Caki2 (cell line): ENCODE results near the gene CDK11B. TPM values are rescaled to one million over a fixed set of nuclear protein-coding genes. Genes with fewer than 3 reads are reported as not detected.

ENCODE experiments used
- DNase-seq: peaks from one replicate; pipeline ENCODE4 v3.0.0-alpha.2; 2015; ENCODE audit warnings: low read depth
- in situ Hi-C: cut with HindIII; loops from 2 replicates; pipeline ENCODE4 v1.10.0; 2016; ENCODE audit warnings: low sequenced_read_pairs, low pct_unique_long_range_greater_than_20kb, mixed read lengths
- total RNA-seq: library from RNA; depleted of rRNA; stranded (reverse); fragments of >200 nt; shearing (Covaris generic); gene quantifications from 2 replicates; pipeline ENCODE4 v1.2.3, GENCODE V29; 2014; ENCODE audit warnings: low replicate concordance

Gene CDK11B
- total RNA-seq, 1 experiment from 2014 or later, result 5.5 TPM

DNA sequence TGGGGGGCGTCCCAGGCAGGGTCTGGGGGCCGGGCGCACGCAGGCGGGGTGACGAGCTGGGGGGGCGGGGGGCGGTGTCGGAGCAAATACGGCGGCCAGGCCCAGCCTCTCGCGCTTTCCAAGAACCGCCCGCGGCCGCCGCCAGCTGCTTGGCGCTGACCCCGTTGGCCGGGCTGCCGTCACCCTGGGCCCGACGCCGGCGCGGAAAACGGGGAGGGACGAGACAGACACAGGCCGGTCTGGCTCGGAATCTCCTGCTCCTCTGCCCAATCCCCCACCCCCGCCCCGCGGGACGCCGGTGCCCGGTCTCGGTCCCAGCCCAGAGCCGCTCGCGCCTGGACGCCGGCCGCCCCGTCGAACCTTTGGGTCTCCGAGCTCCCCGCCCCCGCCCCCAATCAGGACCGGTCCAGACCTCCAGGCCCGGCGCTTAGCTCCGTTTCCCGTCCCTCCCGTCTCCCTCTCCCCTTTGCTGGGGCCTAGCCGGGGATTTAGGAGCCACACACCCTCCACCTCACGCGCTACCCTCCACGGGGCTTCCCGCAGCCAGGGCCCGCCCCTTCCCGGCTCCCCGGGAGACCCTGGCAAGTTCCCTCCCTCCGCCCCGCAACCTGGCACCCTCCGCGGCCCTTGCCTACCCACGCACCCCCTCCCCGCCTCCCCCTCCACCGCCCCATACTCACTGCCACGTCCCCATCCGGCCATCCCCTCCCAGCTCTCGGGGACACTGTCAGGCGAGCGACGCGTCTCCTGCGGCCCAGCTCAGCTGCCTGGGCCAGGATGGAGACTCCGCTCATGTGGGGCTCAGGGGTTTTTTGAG lies 27.6 kb downstream of the CDK11B start:
- DNase-seq, result no peak
- in situ Hi-C loops, result no loop called here

- in situ Hi-C loops, result no loop called here
- no peak for DNase-seq
These were observed 28.4 kb downstream of the CDK11B start for GRCh38 chr1:1630191-1630964.

DNA sequence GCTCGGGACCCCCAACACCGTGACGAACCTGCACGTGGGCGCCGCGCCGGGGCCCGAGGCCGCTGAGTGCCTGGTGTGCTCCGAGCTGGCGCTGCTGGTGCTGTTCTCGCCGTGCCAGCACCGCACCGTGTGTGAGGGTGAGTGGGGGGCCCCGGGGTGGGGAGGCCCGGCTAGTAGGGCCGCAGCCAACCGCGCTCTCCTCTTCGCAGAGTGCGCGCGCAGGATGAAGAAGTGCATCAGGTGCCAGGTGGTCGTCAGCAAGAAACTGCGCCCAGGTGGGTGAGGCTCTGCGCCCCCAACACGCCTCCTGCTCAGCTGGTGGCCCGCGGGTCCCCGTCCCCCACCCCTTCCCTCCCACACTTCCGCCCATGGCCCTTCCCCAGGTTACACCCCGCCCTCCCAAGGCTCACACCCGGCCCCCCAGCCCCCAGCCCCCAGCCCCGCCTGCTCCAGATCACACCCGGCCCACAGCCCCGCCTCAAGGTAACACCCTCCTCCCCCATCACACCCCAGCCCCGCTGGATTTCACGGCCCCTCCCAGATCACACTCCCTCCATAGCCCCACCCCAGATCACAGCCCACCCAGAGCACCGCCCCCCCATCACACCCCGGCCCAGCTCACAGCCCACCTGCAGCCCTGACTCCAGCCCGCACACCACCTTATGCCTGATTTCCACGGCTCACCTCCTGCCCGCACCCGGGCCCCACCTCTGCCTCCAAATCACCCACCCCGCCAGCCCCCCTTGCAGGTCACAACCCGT lies 29.2 kb downstream of the CDK11B start:
- in situ Hi-C loops, result no loop called here

GRCh38 chr1:1628754-1629429 lies 29.9 kb downstream of the CDK11B start:
- in situ Hi-C loops, result no loop called here
- DNase-seq, result no peak

More for the DNA sequence above, 29.2 kb downstream of the CDK11B start:
- no peak for DNase-seq

DNA sequence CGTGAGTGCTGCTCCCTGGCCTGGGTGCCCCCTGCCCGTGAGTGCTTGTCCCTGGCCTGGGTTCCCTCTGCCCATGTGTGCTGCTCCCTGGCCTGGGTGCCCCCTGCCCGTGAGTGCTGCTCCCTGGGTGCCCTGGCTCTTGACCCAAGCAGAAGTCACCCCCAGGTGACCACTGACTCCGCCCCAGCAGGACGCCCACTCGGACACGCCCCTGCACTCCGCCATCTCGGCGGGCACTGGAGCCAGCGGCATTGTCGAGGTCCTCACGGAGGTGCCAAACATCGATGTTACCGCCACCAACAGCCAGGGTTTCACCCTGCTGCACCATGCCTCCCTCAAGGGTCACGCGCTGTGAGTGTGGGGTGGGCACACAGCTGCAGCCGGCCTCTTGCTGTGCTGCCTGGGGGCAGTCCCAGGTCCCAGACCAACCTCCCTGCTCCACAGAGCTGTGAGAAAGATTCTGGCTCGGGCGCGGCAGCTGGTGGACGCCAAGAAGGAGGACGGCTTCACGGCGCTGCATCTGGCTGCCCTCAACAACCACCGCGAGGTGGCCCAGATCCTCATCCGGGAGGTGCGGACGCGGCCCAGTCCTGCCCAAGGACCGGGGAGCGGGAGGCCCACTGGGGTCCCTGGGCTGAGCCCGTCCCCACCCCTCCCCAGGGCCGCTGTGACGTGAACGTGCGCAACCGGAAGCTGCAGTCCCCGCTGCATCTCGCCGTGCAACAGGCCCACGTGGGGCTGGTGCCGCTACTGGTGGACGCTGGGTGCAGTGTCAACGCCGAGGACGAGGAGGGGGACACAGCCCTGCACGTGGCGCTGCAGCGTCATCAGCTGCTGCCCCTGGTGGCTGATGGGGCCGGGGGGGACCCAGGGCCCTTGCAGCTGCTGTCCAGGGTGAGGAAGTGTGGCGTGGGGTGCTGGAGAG lies 30.7 kb downstream of the CDK11B start:
- in situ Hi-C loops, result no loop called here
- no peak for DNase-seq

DNA sequence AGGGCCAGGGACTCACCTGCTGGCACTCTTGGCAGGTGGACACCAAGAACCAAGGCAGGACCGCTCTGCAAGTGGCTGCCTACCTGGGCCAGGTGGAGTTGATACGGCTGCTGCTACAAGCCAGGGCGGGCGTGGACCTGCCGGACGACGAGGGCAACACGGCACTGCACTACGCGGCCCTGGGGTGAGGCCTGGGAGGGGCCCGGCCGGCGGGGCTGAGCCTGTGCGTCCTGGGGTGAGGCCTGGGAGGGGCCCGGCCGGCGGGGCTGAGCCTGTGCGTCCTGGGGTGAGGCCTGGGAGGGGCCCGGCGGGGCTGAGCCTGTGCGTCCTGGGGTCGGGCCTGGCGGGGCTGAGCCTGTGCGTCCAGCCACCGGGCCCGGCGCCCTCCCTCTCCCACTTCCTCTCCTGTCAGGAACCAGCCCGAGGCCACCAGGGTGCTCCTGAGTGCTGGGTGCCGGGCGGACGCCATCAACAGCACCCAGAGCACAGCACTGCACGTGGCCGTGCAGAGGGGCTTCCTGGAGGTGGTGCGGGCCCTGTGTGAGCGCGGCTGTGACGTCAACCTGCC lies 31.5 kb downstream of the CDK11B start:
- DNase-seq, result no peak
- in situ Hi-C loops, result no loop called here

DNA sequence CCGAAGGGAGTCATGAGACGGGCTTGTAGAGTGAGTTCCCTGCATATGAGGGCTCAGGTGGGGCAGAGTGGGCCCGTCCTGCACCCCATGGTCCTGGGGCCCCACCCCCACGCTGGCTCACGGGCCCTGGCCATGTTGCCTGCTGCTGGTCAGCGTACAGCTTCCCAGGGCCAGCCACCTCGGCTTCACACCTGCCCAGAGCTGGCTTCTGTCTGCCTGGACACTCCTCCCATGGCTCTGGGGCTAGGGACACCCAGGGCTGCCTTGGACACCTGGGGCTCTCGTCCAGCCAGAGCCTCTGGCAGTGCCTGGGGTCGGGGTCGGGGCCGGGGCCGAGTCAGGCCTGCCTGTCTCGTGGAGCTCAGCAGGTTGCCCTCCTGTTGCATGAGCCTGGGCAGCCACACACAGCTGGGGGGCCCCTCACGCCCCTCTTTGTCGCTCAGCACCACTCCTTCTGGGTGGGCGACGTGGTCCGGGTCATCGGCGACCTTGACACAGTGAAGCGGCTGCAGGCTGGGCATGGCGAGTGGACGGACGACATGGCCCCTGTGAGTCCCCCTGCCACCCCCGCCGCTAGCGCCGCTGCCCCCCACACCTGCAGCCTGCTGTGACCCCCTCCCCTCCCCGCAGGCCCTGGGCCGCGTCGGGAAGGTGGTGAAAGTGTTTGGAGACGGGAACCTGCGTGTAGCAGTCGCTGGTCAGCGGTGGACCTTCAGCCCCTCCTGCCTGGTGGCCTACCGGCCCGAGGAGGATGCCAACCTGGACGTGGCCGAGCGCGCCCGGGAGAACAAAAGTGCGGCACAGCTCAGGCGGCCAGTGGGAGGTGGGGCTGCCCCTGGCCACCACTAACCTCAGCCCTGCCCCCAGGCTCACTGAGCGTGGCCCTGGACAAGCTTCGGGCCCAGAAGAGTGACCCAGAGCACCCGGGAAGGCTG lies 32.3 kb downstream of the CDK11B start:
- in situ Hi-C loops, result no loop called here
- DNase-seq, result no peak

- in situ Hi-C loops, result no loop called here
- DNase-seq, result no peak
These were observed 33.0 kb downstream of the CDK11B start for GRCh38 chr1:1625824-1626206.

DNA sequence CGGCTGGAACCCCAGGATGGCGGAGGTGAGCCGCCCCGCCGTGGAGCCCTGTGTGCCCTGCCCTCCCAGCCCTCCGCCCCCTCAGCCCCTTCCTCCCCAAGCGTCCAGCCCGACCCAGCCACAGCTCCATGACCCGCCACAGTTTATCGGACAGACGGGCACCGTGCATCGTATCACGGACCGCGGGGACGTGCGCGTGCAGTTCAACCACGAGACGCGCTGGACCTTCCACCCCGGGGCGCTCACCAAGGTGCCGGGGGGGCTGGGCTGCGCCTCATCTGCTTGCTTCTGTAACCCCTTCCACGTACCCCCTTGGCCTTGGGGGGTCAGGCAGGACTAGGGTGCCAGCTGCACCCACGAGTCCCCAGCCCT lies 33.4 kb downstream of the CDK11B start:
- in situ Hi-C loops, result no loop called here

GRCh38 chr1:1624443-1625403 lies 34.1 kb downstream of the CDK11B start:
- no peak for DNase-seq
- in situ Hi-C loops, result no loop called here

More for the DNA sequence above, 33.4 kb downstream of the CDK11B start:
- DNase-seq, result no peak

DNA sequence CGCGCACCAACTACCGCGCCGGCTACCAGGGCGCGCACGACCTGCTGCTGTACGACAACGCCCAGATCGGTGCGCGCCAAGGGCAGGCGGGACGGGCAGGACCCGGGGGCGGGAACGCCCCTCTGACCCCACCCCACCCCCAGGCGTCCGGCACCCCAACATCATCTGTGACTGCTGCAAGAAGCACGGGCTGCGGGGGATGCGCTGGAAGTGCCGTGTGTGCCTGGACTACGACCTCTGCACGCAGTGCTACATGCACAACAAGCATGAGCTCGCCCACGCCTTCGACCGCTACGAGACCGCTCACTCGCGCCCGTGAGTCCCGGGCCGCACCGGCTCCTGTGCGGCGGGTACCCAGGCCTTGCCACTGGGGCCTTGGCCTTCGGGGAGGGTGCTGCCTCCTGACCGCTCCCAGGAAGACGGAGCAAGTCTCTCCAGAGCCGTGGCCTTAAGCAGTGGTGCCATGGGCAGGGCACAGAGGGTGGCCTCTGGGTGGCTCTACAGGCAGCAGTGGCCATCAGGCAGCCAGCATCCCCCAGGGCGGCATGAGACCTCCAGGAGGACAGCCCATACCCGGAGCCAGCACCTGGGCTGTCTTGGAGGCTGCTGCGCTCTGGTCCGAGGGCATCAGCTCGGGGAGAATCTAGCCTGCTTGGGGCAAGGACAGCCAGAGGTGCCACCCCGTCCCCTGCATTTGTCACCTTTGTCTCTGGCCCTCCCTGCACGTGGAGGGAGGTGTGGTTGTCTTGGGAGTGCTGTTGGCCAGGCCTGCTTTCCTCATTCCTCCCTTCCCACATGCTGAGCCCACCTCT lies 35.0 kb downstream of the CDK11B start:
- in situ Hi-C loops, result no loop called here
- no peak for DNase-seq

- in situ Hi-C loops, result no loop called here
- no peak for DNase-seq
These were observed 35.6 kb downstream of the CDK11B start for GRCh38 chr1:1623181-1623630.

GRCh38 chr1:1622788-1623094 lies 36.1 kb downstream of the CDK11B start:
- in situ Hi-C loops, result no loop called here
- DNase-seq, result no peak

DNA sequence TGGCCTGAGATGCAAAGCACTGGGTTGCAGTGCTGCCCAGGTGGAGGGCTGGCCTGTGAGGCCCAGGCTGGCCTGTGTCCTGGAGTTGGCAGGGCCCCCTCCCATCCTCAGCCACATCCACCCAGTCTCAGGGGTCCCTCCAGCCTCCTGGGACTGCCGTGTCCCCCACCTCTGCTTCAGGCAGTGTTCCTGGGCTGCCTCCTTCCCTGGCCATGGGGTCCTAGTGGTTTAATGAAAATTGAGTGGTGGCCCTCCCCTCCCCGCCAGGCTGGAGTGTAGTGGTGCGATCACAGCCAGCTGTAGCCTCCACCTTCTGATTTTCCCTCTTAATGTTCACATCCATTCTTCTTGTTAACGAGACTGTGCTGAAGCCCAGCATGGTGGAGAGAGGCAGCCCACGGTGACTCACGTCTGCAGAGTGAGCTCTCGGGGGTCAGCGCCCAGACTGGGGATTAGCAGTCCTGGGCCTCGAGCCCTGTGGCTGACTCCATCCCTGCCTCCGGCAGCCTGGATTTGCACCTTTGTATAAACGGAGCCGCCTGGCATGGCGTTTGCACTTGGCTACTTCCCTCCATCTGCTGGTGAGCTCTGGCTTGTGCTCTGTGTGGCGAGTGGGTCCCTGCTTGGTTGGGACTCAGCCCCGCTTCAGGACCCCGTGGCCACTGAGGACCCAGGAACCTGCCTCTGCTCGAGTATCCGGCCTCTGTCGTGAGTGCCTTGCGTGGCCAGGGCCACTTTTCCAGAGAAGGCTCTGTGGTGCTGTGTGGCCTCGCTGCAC lies 36.6 kb downstream of the CDK11B start:
- in situ Hi-C loops, result no loop called here
- DNase-seq, result no peak
